HG03196 (cell line): ENCODE data around the gene CR1.
"Not testable (repeated sequence)": the region's sequence is repeated elsewhere in the genome, so short reads cannot be mapped to it uniquely, and the experiment has no call there.

Experiments used
- ATAC-seq: cut with Tn5 transposase; IDR thresholded peaks from one replicate; pipeline ENCODE4 v1.9.1; 2021; ENCODE audit not compliant: unreplicated experiment

CR1 gene

GRCh38 chr1:207502726-207503125 lies 6.8 kb downstream of the CR1 start:
- no peak for ATAC-seq

GRCh38 chr1:207503950-207504349 lies 8.0 kb downstream of the CR1 start:
- no peak for ATAC-seq

GRCh38 chr1:207504438-207504837 lies 8.5 kb downstream of the CR1 start:
- no peak for ATAC-seq

- ATAC-seq, result no peak
Measured at GRCh38 chr1:207510444-207510843, 14.5 kb downstream of the CR1 start.

- ATAC-seq, result no peak
Measured at GRCh38 chr1:207514890-207515289, 18.9 kb downstream of the CR1 start.

- ATAC-seq, result no peak
Measured at GRCh38 chr1:207516729-207517128, 20.8 kb downstream of the CR1 start.

- ATAC-seq, result no peak
Measured at GRCh38 chr1:207518608-207519236, 22.8 kb downstream of the CR1 start.

- ATAC-seq, result no peak
Measured at GRCh38 chr1:207519505-207520399, 23.8 kb downstream of the CR1 start.

- ATAC-seq, result not testable (repeated sequence)
Measured at GRCh38 chr1:207520400-207521345, 24.7 kb downstream of the CR1 start.

GRCh38 chr1:207525239-207525638 lies 29.3 kb downstream of the CR1 start:
- ATAC-seq, result not testable (repeated sequence)

GRCh38 chr1:207528401-207528800 lies 32.4 kb downstream of the CR1 start:
- not testable (repeated sequence) for ATAC-seq

GRCh38 chr1:207536263-207536662 lies 40.3 kb downstream of the CR1 start:
- ATAC-seq, result not testable (repeated sequence)

GRCh38 chr1:207546677-207547357 lies 50.9 kb downstream of the CR1 start:
- ATAC-seq, result not testable (repeated sequence)

GRCh38 chr1:207554823-207555222 lies 58.9 kb downstream of the CR1 start:
- not testable (repeated sequence) for ATAC-seq

GRCh38 chr1:207565546-207566468 lies 69.8 kb downstream of the CR1 start:
- no peak for ATAC-seq

GRCh38 chr1:207571926-207572325 lies 76.0 kb downstream of the CR1 start:
- ATAC-seq, result not testable (repeated sequence)

GRCh38 chr1:207573074-207573473 lies 77.1 kb downstream of the CR1 start:
- ATAC-seq, result not testable (repeated sequence)

- not testable (repeated sequence) for ATAC-seq
Measured at GRCh38 chr1:207575381-207575780, 79.4 kb downstream of the CR1 start.

- no peak for ATAC-seq
Measured at GRCh38 chr1:207578796-207579435, 83.0 kb downstream of the CR1 start.
